Body of pancreas (tissue), 4 donors: Measurements from ENCODE around the gene SYCP2.

Experiments
- POLR2A ChIP-seq, 3 donors: fragments of 450-650 bp; IDR thresholded peaks; one replicate each; pipeline ENCODE4 v1.6.1; 2016; ENCODE audit warnings: antibody characterized with exemption in 3 of 3, mild to moderate bottlenecking in 2 of 3
- TF ChIP-seq, protein P1 (sequence below), 7 experiments: fragments of 450-650 bp in 4 of 7; fragments of 200-600 bp in 3 of 7; sonication (generic) in 3 of 7; IDR thresholded peaks; one replicate each; pipeline ENCODE4 v1.5.1; 2016 to 2019; ENCODE audit warnings: antibody characterized with exemption in 7 of 7

DNA sequence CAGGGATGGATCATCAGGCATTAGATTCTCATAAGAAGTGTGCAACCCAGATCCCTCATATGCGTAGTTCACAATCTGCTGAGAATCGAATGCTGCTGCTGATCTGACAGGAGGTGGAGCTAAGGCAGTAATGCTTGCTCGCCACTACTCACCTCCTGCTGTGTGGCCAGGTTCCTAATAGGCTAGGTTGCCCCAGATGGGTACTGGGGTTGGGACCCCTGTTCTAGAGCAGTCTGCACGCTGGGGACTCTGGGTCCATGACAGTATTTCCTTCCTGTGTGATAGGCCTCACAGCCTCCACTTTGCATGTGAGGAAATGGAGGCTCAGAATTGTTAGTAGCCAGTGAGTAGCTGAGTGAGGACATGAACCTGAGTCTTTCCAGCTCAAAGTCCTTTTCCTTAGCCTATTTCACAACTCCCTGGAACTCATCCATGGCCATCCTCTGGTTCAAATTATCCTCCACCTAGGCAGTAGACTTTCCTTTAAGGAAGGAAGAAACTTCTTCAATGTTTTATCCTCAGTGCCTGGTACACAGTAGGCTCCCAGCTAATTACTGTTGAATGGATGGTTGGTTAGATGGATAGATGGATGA, 117.2 kb downstream of the SYCP2 start:
- TF ChIP-seq, protein P1, sequence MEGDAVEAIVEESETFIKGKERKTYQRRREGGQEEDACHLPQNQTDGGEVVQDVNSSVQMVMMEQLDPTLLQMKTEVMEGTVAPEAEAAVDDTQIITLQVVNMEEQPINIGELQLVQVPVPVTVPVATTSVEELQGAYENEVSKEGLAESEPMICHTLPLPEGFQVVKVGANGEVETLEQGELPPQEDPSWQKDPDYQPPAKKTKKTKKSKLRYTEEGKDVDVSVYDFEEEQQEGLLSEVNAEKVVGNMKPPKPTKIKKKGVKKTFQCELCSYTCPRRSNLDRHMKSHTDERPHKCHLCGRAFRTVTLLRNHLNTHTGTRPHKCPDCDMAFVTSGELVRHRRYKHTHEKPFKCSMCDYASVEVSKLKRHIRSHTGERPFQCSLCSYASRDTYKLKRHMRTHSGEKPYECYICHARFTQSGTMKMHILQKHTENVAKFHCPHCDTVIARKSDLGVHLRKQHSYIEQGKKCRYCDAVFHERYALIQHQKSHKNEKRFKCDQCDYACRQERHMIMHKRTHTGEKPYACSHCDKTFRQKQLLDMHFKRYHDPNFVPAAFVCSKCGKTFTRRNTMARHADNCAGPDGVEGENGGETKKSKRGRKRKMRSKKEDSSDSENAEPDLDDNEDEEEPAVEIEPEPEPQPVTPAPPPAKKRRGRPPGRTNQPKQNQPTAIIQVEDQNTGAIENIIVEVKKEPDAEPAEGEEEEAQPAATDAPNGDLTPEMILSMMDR (IDR thresholded peaks at IDR 0.05): no peak
- no peak for TF ChIP-seq POLR2A (IDR thresholded peaks at IDR 0.05)
